GM18517 (cell line): Measurements from ENCODE around the gene HNRNPF.
"Not testable (repeated sequence)": the region's sequence is repeated elsewhere in the genome, so short reads cannot be mapped to it uniquely, and the experiment has no call there.

Experiments
- ATAC-seq: cut with Tn5 transposase; IDR thresholded peaks from one replicate; pipeline ENCODE4 v1.9.1; 2021; ENCODE audit warnings: mild to moderate bottlenecking, moderate library complexity; ENCODE audit not compliant: unreplicated experiment

Gene HNRNPF, protein sequence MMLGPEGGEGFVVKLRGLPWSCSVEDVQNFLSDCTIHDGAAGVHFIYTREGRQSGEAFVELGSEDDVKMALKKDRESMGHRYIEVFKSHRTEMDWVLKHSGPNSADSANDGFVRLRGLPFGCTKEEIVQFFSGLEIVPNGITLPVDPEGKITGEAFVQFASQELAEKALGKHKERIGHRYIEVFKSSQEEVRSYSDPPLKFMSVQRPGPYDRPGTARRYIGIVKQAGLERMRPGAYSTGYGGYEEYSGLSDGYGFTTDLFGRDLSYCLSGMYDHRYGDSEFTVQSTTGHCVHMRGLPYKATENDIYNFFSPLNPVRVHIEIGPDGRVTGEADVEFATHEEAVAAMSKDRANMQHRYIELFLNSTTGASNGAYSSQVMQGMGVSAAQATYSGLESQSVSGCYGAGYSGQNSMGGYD

GRCh38 chr10:43408710-43409384 lies at the start of gene HNRNPF:
Gene HNRNPF, minus strand, starts transcription at chr10:43409186. Its CDS starts 21,302 bp downstream, at chr10:43387884.
- peak; percentile 51 for ATAC-seq

DNA sequence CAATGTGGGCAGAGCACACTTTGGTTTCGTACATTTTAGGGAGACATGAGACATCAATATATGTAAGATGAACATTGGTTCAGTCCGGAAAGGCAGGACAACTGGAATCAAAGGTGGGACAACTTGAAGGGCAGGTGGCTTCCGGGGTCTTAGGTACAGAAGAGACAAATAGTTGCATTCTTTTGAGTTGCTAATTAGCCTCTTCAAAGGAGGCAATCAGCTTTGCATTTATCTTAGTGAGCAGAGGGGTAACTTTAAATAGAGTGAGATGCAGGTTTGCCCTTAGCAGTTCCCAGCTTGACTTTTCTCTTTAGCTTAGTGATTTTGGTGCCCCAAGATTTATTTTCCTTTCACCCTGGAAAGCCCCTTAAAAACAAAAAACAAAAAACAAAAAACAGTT lies 49.2 kb upstream of the HNRNPF start:
- ATAC-seq: no peak

- not testable (repeated sequence) for ATAC-seq
These were observed 47.6 kb upstream of the HNRNPF start for GRCh38 chr10:43456561-43456960.

GRCh38 chr10:43454025-43454424 lies 45.0 kb upstream of the HNRNPF start:
- ATAC-seq: not testable (repeated sequence)

GRCh38 chr10:43453266-43453831 lies 44.4 kb upstream of the HNRNPF start:
- ATAC-seq: peak; percentile 31

DNA sequence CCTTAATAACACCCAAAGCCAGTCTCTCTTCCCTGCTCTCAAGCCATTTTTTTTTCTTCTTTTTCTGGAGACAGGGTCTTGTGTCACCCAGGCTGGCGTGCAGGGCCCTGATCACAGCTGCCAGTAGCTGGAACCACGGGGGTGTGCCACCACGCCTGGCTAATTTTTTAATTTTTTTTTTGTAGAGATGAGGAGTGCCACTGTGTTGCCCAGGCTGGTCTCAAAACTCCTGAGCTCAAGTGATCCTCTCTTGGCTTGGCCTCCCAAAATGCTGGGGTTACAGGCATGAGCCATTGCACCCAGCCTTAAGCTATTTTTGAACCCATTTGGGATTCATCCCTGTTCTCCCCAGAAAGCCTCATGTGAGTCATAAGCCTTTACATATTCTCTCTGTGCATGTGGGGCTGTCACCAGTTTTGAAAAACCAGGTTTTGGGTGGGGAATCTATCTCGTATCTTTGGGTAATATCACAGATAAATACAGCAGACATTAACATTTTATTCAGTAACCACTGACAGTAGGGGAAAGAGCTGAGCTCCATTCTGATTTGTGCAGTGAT lies 43.4 kb upstream of the HNRNPF start:
- ATAC-seq: no peak

GRCh38 chr10:43448742-43449141 lies 39.8 kb upstream of the HNRNPF start:
- no peak for ATAC-seq

- not testable (repeated sequence) for ATAC-seq
These were observed 37.4 kb upstream of the HNRNPF start for GRCh38 chr10:43446219-43447017.

GRCh38 chr10:43444897-43445466 lies 36.0 kb upstream of the HNRNPF start:
- ATAC-seq: no peak

DNA sequence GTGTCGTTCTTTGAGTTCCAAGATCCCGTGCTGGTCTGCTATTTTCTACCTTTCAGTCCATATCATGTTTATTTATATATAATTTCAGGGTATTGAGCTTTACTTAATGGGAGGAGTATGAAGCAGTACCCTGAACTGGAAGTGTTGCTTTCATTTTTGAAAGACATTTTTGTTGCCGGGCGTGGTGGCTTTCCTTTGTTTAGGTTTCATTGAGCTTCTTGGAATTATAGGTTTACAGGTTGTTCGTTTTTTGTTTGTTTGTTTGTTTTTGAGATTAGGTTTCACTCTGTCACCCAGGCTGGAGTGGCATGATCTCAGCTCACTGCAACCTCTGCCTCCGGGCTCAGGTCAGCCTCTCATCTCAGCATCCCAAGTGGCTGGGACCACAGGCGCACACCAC lies 35.3 kb upstream of the HNRNPF start:
- ATAC-seq: no peak

DNA sequence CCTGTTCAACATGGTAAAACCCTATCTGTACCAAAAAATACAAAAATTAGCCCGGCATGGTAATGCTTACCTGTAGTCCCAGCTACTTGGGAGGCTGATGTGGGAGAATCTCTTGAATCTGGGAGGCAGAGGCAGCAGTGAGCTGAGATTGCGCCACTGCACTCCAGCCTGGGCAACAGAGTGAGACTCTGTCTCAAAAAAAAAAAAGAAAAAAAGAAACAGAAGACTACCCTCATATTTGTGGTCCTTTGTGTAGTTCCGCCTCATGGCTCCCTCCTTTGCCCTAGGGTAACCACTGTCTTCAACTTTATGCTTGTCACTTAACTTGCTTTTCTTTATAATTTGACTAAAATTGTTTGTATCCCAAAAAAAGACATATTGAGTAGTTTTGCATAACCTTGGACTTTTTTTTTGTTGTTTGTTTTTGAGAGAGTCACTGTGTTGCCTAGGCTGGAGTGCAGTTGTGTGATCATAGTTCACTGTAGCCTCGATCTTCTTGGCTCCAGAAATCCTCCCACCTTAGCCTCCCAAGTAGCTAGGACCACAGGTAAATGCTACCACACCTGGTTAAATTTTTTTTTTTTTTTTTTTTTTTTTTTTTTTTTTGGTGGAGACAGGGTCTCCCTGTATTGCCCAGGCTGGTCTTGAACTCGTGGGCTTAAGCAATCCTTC lies 31.6 kb upstream of the HNRNPF start:
- ATAC-seq: no peak

GRCh38 chr10:43437141-43437870 lies 28.3 kb upstream of the HNRNPF start:
- ATAC-seq: no peak

DNA sequence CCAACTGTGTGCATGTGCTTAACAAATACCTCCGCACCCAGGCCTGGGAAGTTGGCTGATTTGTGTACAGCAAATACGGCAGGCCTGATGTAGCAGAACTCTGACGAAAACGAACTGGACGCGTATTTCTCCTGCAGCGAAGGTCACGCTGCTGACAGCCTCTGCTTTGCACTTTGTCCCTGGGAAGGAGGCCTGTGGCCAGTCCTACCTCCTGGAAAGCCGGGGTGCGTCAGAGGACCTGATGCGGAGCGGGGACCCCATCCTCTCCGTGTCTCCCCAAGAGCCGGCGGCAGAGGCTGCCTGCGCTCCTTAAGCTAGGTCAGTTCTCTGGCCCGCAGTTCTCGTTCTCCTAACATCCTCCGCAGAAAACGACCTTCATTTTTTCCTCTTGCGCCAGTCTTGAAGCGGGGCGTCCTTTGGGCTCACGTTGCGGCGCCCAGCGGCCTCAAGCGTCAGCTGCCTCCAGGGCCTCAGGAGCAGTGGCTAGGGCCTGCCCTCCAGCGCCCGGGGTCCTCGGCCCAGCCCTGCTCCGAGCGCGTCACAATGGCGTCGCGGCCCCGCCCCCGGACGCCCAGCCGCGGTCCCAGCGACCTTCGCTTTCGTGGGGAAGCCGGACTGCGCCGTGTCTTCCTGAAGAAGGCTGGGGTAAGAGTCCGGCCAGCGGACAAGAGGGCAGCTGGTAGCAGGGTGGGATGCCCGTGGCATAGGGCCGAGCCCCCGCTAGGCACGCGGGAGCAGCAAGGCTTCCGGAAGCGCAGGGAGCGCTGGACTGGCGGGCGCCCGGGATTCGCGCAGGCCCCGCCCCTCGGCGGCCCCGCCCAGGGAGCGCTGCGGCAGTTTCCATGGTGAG lies 27.5 kb upstream of the HNRNPF start, which contains the start of gene ZNF487:
ZNF487 (plus strand) TSS at position 821 of the 850 bp plus-strand sequence. CDS start 38,703 bp downstream, outside the sequence.
- ATAC-seq: peak; percentile 96

GRCh38 chr10:43430926-43431663 lies 22.1 kb upstream of the HNRNPF start:
- no peak for ATAC-seq

GRCh38 chr10:43427166-43427825 lies 18.3 kb upstream of the HNRNPF start:
- peak; percentile 86 for ATAC-seq

- ATAC-seq: not testable (repeated sequence)
These were observed 17.5 kb upstream of the HNRNPF start for GRCh38 chr10:43426476-43426875.

- ATAC-seq: no peak
These were observed 15.4 kb upstream of the HNRNPF start for GRCh38 chr10:43424416-43424815.
